Transverse colon (tissue), 4 donors: Measurements from ENCODE around the gene PROK1. TPM values are rescaled to one million over a fixed set of nuclear protein-coding genes. Genes with fewer than 3 reads are reported as not detected.

Experiments used
- DNase-seq: peaks from one replicate; pipeline ENCODE4 v3.0.0-alpha.2; 2019
- H3K27ac ChIP-seq, 4 donors: fragments of 200-600 bp; sonication (generic); 2 replicates each; pipeline ENCODE4 v1.5.1; 2016 to 2018; ENCODE audit warnings: inconsistent platforms in 4 of 4
- H3K27me3 ChIP-seq: fragments of 200-600 bp; sonication (generic); 2 replicates; pipeline ENCODE4 v1.5.1; 2017; ENCODE audit warnings: inconsistent platforms
- H3K36me3 ChIP-seq, 4 donors: fragments of 200-600 bp; sonication (generic); 2 replicates each; pipeline ENCODE4 v1.5.1; 2017 to 2019; ENCODE audit warnings: inconsistent platforms in 4 of 4
- H3K4me1 ChIP-seq, 4 donors: fragments of 200-600 bp; sonication (generic); 2 replicates each; pipeline ENCODE4 v1.5.1; 2017 to 2020; ENCODE audit warnings: inconsistent platforms in 4 of 4
- H3K4me3 ChIP-seq, 4 donors: fragments of 200-600 bp; sonication (generic); 1 replicate in 1 of 4; 2 replicates in 3 of 4; pipeline versions ENCODE4 v1.5.1 to v1.6.1; 2017 to 2019; ENCODE audit warnings: inconsistent platforms in 4 of 4
- H3K9me3 ChIP-seq, 2 donors: fragments of 200-600 bp; sonication (generic); 2 replicates each; pipeline ENCODE4 v1.5.1; 2017 to 2019; ENCODE audit warnings: inconsistent platforms in 2 of 2
- CTCF ChIP-seq, 5 experiments: fragments of 200-600 bp in 3 of 5; fragments of 450-650 bp in 2 of 5; sonication (generic) in 3 of 5; IDR thresholded peaks; 1 replicate in 2 of 5; 2 replicates in 3 of 5; pipeline ENCODE4 v1.5.1; 2016 to 2017; ENCODE audit warnings: antibody characterized with exemption in 5 of 5, inconsistent platforms in 3 of 5, mild to moderate bottlenecking in 2 of 5, moderate library complexity in 1 of 5
- EP300 ChIP-seq: sonication (generic); formaldehyde crosslinking; IDR thresholded peaks from one replicate; pipeline ENCODE4 v1.6.1; 2017; ENCODE audit warnings: antibody characterized with exemption, low read depth
- POLR2A ChIP-seq: fragments of 450-650 bp; IDR thresholded peaks from one replicate; pipeline ENCODE4 v1.6.1; 2016; ENCODE audit warnings: antibody characterized with exemption, mild to moderate bottlenecking, moderate library complexity
- POLR2AphosphoS5 ChIP-seq, 3 donors: sonication (generic); formaldehyde crosslinking; IDR thresholded peaks; one replicate each; pipeline ENCODE4 v1.6.1; 2016; ENCODE audit warnings: antibody characterized with exemption in 3 of 3
- WGBS, 2 donors: methylation state at CpG; one replicate each; pipeline ENCODE4 v1.1.5; 2018; ENCODE audit warnings: low coverage in 1 of 2; 5-methylcytosine and 5-hydroxymethylcytosine counted together
- in situ Hi-C, 4 donors: fragments of 200-750 bp; cut with MboI; loops; one replicate each; pipeline versions ENCODE4 v1.15.0 to v1.15.1; 2017; ENCODE audit warnings: low sequenced_read_pairs in 3 of 4, low pct_ligation_motif_present in 1 of 4, low pct_unique_long_range_greater_than_20kb in 1 of 4
- intact Hi-C: fragments of 100-400 bp; cut with DNase I; formaldehyde crosslinking; loops from one replicate; pipeline ENCODE4 v1.15.1; 2023; ENCODE audit warnings: low total_unique reads
- total RNA-seq, 4 donors: library from RNA; depleted of rRNA; stranded (reverse); fragments of >200 nt; gene quantifications; one replicate each; pipeline ENCODE4 v1.1.0, GENCODE V29; 2016

The PROK1 gene
- total RNA-seq, 4 donors from 2014 or later = not detected

DNA sequence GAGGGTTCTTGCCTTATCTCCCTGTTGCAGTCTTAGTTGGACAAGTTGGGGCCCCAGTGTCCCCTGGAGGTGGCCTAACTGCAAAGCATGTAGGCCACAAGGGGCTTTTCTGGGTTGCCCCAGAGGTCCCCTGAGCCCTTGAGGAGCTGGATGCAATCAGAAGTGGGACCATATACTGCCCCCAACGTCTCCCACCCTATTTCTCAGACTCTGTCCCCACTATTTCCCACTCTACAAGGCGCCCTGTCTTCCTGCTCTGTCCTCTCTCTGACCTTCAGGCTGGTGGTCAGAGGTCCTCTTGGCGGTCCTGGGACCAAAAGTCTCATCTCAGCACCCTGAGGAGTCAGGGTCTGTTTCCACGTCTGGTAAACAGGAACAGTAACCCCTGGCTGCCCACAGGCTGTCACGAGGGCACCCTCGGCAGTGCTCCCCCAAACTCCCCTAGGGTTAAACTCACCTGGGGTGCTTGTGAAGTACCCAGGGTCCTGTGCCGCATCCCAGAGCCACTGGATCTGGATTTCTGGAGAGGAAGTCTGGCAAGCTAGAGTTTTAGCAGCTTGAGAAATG, 14.9 kb downstream of the PROK1 start:
- Histone ChIP-seq H3K27me3 (no peaks in the 10 kb centered on the region), H3K27ac (no peak overlapping the region), H3K4me1 (no peaks in the 10 kb centered on the region), H3K9me3 (no peaks in the 10 kb centered on the region), H3K4me3 (no peak overlapping the region), H3K36me3 (no peaks in the 10 kb centered on the region)
- 72% methylated on average over 7 of the region's 7 CpGs; no CpG with 5 or more reads in 1 of the 2 donors for WGBS, 2 donors
- intact Hi-C loops (no loop called here), in situ Hi-C loops (loop anchor here in 1 of 4 donors (25.0 kb wide), 1 partner anchor 154 kb away; no protein-coding TSS in a partner anchor)
- DNase-seq = no peak
- TF ChIP-seq POLR2AphosphoS5 (IDR thresholded peaks at IDR 0.05) = no peak
- no peak for TF ChIP-seq EP300

DNA sequence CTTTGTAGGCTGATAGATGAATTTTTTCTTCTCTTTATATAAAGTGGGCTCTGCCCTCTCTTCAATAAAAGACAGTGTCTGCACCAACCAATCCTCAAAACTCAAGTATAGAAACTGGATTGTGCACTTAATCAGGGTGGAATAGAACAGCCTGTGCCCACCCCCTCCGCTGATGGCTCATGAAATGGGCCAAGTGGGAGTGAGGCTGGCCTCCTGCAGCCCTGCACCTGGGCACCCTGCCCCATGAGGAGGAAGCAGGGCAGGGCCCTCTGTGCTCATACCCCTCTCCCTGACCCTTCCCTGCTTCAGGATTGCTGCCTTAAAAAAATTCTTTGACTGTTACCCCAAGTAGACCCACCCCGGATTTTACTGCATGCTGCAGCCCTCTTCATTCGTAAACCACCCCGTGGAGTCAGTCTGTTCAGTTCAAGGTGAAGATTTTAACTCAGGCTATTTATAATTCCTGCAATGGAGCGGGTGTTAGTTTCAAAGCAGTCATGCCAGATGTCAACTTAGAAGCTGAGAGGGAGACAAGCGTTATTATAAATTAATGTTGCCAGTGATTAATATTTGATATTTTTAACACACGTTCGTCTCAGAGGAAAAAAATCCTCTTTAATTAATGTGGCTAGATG, 15.8 kb downstream of the PROK1 start:
- no peak for TF ChIP-seq CTCF (IDR thresholded peaks at IDR 0.05)
- TF ChIP-seq EP300 = no peak
- TF ChIP-seq POLR2AphosphoS5 (IDR thresholded peaks at IDR 0.05) = no peak
- no peak for TF ChIP-seq POLR2A
- in situ Hi-C loops = loop anchor here in 1 of 4 donors (25.0 kb wide), 1 partner anchor 154 kb away; no protein-coding TSS in a partner anchor
- H3K27me3 ChIP-seq = no peaks in the 10 kb centered on the region
- H3K4me1 ChIP-seq = no peaks in the 10 kb centered on the region
- no peak for DNase-seq
- no peaks in the 10 kb centered on the region for H3K9me3 ChIP-seq
- H3K36me3 ChIP-seq = no peaks in the 10 kb centered on the region
- intact Hi-C loops = no loop called here
- 67 to 69% methylated on average over 7 to 8 of the region's 8 CpGs for WGBS, 2 donors
- H3K27ac ChIP-seq = no peak overlapping the region
- H3K4me3 ChIP-seq = no peak overlapping the region

GRCh38 chr1:110471131-110471530, 20.2 kb downstream of the PROK1 start:
- H3K36me3 ChIP-seq = no peaks in the 10 kb centered on the region
- H3K4me1 ChIP-seq = peaks cover 0 to under 1% (median 0%) of the 10 kb centered on the region in 4 donors
- H3K27ac ChIP-seq = no peak overlapping the region
- H3K9me3 ChIP-seq = no peaks in the 10 kb centered on the region
- H3K4me3 ChIP-seq = no peak overlapping the region
- WGBS, 2 donors = 63 to 67% methylated on average over 1 to 3 of the region's 3 CpGs
- in situ Hi-C loops (loop anchor here in 1 of 4 donors (25.0 kb wide), 1 partner anchor 159 kb away; no protein-coding TSS in a partner anchor), intact Hi-C loops (no loop called here)
- DNase-seq = no peak
- no peak for TF ChIP-seq POLR2A
- TF ChIP-seq CTCF (IDR thresholded peaks at IDR 0.05) = no peak
- no peak for TF ChIP-seq EP300
- TF ChIP-seq POLR2AphosphoS5 (IDR thresholded peaks at IDR 0.05) = no peak
- no peaks in the 10 kb centered on the region for H3K27me3 ChIP-seq

GRCh38 chr1:110472546-110472945, 21.6 kb downstream of the PROK1 start:
- no peak for DNase-seq
- H3K4me3 ChIP-seq = no peak overlapping the region
- peaks cover 0 to 5% (median 0%) of the 10 kb centered on the region in 4 donors for H3K4me1 ChIP-seq
- H3K36me3 ChIP-seq = no peaks in the 10 kb centered on the region
- intact Hi-C loops = no loop called here
- TF ChIP-seq POLR2AphosphoS5 (IDR thresholded peaks at IDR 0.05) (no peak), POLR2A (no peak), CTCF (IDR thresholded peaks at IDR 0.05) (no peak)
- 76% methylated on average over 10 of the region's 10 CpGs; no CpG with 5 or more reads in 1 of the 2 donors for WGBS, 2 donors
- H3K27me3 ChIP-seq = no peaks in the 10 kb centered on the region
- H3K27ac ChIP-seq = no peak overlapping the region
- H3K9me3 ChIP-seq = no peaks in the 10 kb centered on the region
- in situ Hi-C loops = loop anchor here in 1 of 4 donors (25.0 kb wide), 1 partner anchor 160 kb away; no protein-coding TSS in a partner anchor
